Loucy (cell line): ENCODE measurements around the gene PMEL.
"Not testable (repeated sequence)": the region's sequence is repeated elsewhere in the genome, so short reads cannot be mapped to it uniquely, and the experiment has no call there.

Source experiments
- H2AFZ ChIP-seq: fragments of 200-600 bp; sonication (generic); 2 replicates; pipeline ENCODE4 v1.6.0; 2016; ENCODE audit warnings: antibody characterized with exemption, mild to moderate bottlenecking, low read length, moderate library complexity
- H3F3A ChIP-seq: fragments of 200-600 bp; 2 replicates; pipeline ENCODE4 v1.6.0; 2016; ENCODE audit warnings: antibody characterized with exemption, low read depth, mild to moderate bottlenecking
- H3K27me3 ChIP-seq: fragments of 200-600 bp; sonication (generic); 2 replicates; pipeline ENCODE4 v1.6.1; 2014; ENCODE audit warnings: low read length, mild to moderate bottlenecking; ENCODE audit not compliant: insufficient read depth, poor library complexity, severe bottlenecking
- H3K36me3 ChIP-seq: fragments of 200-600 bp; sonication (generic); 2 replicates; pipeline ENCODE4 v1.6.1; 2016; ENCODE audit warnings: low read length; ENCODE audit not compliant: insufficient read depth
- H3K4me1 ChIP-seq: fragments of 200-600 bp; sonication (generic); 2 replicates; pipeline ENCODE4 v1.5.1; 2014; ENCODE audit warnings: low read length, mild to moderate bottlenecking; ENCODE audit not compliant: insufficient read depth, poor library complexity, severe bottlenecking
- H3K4me2 ChIP-seq: fragments of 200-600 bp; sonication (generic); 2 replicates; pipeline ENCODE4 v1.6.0; 2014; ENCODE audit warnings: antibody characterized with exemption, low read length, low read depth, mild to moderate bottlenecking; ENCODE audit not compliant: poor library complexity, severe bottlenecking
- H3K4me3 ChIP-seq: fragments of 200-600 bp; sonication (generic); 2 replicates; pipeline ENCODE4 v1.5.1; 2014; ENCODE audit warnings: low read length, mild to moderate bottlenecking, mixed read lengths; ENCODE audit not compliant: poor library complexity, severe bottlenecking
- H3K79me2 ChIP-seq: fragments of 200-600 bp; sonication (generic); 2 replicates; pipeline ENCODE4 v1.6.1; 2014; ENCODE audit warnings: low read length; ENCODE audit not compliant: insufficient read depth
- H3K9ac ChIP-seq: fragments of 200-600 bp; sonication (generic); 2 replicates; pipeline ENCODE4 v1.6.0; 2014; ENCODE audit warnings: mild to moderate bottlenecking, low read depth, low read length, moderate library complexity; ENCODE audit not compliant: poor library complexity, severe bottlenecking
- H3K9me2 ChIP-seq: fragments of 200-600 bp; sonication (generic); replicated peaks from 2 replicates; pipeline ENCODE4 v1.6.1; 2016; ENCODE audit warnings: low read depth, low read length, mixed read lengths
- H3K9me3 ChIP-seq: fragments of 200-600 bp; sonication (generic); 2 replicates; pipeline ENCODE4 v1.6.1; 2014; ENCODE audit warnings: mild to moderate bottlenecking, antibody characterized with exemption, low read length, low read depth; ENCODE audit not compliant: insufficient read depth
- H4K20me1 ChIP-seq: fragments of 200-600 bp; sonication (generic); 2 replicates; pipeline ENCODE4 v1.6.0; 2014; ENCODE audit warnings: antibody characterized with exemption, low read length, mild to moderate bottlenecking; ENCODE audit not compliant: insufficient read depth, poor library complexity, severe bottlenecking
- CTCF ChIP-seq: fragments of 200-600 bp; sonication (generic); conservative IDR thresholded peaks from 2 replicates; pipeline ENCODE4 v1.5.1; 2014; ENCODE audit warnings: mild to moderate bottlenecking, antibody characterized with exemption, low read length
- EZH2phosphoT487 ChIP-seq: fragments of 200-600 bp; IDR thresholded peaks from 2 replicates; pipeline ENCODE4 v1.6.1; 2018; ENCODE audit warnings: antibody characterized with exemption, mild to moderate bottlenecking, moderate library complexity, borderline replicate concordance

Gene PMEL

GRCh38 chr12:55925371-55925770, 40.5 kb downstream of the PMEL start:
- peak overlapping the region; percentile 100 for H3K4me3 ChIP-seq
- H3K27me3 ChIP-seq: no peaks in the 10 kb centered on the region
- no peaks in the 10 kb centered on the region for H3K9me3 ChIP-seq
- peaks cover 23% of the 10 kb centered on the region for H3F3A ChIP-seq
- H3K4me2 ChIP-seq: peak overlapping the region; percentile 96
- no peak for TF ChIP-seq EZH2phosphoT487
- no peak for TF ChIP-seq CTCF
- peaks cover 38% of the 10 kb centered on the region for H3K4me1 ChIP-seq
- H3K9ac ChIP-seq: peak overlapping the region; percentile 98
- H4K20me1 ChIP-seq: peaks cover 21% of the 10 kb centered on the region
- H3K9me2 ChIP-seq: no peaks in the 10 kb centered on the region
- H2AFZ ChIP-seq: no peak overlapping the region
- peaks cover 69% of the 10 kb centered on the region for H3K79me2 ChIP-seq
- H3K36me3 ChIP-seq: no peaks in the 10 kb centered on the region

GRCh38 chr12:55923648-55924047, 42.2 kb downstream of the PMEL start:
- Histone ChIP-seq H3K4me1 (peaks cover 28% of the 10 kb centered on the region), H3F3A (peaks cover 13% of the 10 kb centered on the region; the same call in 1 of the 2 replicates), H4K20me1 (peaks cover 21% of the 10 kb centered on the region), H3K79me2 (peaks cover 83% of the 10 kb centered on the region)
- H3K4me3 ChIP-seq, H2AFZ ChIP-seq, H3K4me2 ChIP-seq, H3K9ac ChIP-seq, H3K9me2 ChIP-seq, H3K27me3 ChIP-seq, H3K9me3 ChIP-seq, H3K36me3 ChIP-seq: not testable (repeated sequence)

- peak overlapping the region; percentile 36 for H3K4me2 ChIP-seq
- peaks cover 74% of the 10 kb centered on the region for H3K79me2 ChIP-seq
- no peak overlapping the region for H3K4me3 ChIP-seq
- H2AFZ ChIP-seq: no peak overlapping the region
- peaks cover 4% of the 10 kb centered on the region; the same call in 1 of the 2 replicates for H3F3A ChIP-seq
- no peaks in the 10 kb centered on the region for H3K27me3 ChIP-seq
- peaks cover 26% of the 10 kb centered on the region for H3K4me1 ChIP-seq
- no peaks in the 10 kb centered on the region for H3K9me3 ChIP-seq
- H4K20me1 ChIP-seq: peaks cover 21% of the 10 kb centered on the region
- TF ChIP-seq EZH2phosphoT487 (no peak), CTCF (no peak)
- no peak overlapping the region for H3K9ac ChIP-seq
- H3K9me2 ChIP-seq: no peaks in the 10 kb centered on the region
- H3K36me3 ChIP-seq: no peaks in the 10 kb centered on the region
Measured at GRCh38 chr12:55922126-55922525, 43.7 kb downstream of the PMEL start.

GRCh38 chr12:55919032-55919431, 46.8 kb downstream of the PMEL start:
- peaks cover 11% of the 10 kb centered on the region for H3K4me1 ChIP-seq
- H3K36me3 ChIP-seq: not testable (repeated sequence)

More at GRCh38 chr12:55919032-55919431, 46.8 kb downstream of the PMEL start:
- H3K9ac ChIP-seq, H3K27me3 ChIP-seq, H3K9me3 ChIP-seq, H2AFZ ChIP-seq, H3K4me3 ChIP-seq, H3K9me2 ChIP-seq, H3K4me2 ChIP-seq, H3F3A ChIP-seq: not testable (repeated sequence)
- Histone ChIP-seq H3K79me2 (peaks cover 71% of the 10 kb centered on the region), H4K20me1 (peaks cover 17% of the 10 kb centered on the region)
